ENCODE measurements around the gene DNASE1L2.

The DNASE1L2 gene

DNA sequence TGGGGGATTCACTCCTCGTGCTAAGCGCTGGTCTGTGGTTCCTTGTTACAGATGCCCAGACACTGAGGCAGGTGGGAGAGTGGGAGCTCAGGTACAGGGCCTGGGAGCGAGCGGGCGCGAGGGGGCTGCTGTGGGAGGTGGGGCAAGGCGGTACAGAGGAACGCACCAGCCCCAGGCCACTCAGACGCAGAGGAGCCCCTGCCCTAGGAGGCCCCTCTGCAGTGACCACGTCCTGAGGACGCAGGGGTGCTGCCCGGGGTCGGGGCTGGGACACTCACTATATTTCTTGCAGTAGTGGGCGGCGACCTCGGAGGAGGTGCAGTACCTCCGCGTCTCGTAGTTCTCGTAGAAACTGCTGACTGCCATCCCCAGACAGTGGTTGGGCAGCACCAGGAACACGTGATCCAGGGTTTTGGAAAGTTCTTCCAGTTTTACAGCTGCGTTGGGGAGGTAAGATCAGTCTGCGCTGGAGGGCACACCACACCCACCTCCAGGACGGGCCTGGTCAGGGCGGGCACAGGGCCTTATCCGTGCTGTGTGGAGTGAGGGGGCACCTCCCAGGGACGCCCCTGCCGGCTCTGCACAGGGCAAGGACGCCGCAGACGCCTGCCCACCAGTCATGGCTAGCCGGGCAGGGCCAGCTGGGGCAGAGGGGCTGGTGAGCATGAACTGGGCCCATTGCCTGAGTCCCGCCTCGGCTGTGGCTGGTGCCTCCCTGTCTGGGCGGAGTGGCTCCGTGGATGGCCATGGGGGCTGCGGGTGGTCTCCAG, 47.9 kb downstream of the DNASE1L2 start:
- in situ Hi-C loops (cut with MboI; ENCODE audit: low sequenced_read_pairs) = no loop called here

DNA sequence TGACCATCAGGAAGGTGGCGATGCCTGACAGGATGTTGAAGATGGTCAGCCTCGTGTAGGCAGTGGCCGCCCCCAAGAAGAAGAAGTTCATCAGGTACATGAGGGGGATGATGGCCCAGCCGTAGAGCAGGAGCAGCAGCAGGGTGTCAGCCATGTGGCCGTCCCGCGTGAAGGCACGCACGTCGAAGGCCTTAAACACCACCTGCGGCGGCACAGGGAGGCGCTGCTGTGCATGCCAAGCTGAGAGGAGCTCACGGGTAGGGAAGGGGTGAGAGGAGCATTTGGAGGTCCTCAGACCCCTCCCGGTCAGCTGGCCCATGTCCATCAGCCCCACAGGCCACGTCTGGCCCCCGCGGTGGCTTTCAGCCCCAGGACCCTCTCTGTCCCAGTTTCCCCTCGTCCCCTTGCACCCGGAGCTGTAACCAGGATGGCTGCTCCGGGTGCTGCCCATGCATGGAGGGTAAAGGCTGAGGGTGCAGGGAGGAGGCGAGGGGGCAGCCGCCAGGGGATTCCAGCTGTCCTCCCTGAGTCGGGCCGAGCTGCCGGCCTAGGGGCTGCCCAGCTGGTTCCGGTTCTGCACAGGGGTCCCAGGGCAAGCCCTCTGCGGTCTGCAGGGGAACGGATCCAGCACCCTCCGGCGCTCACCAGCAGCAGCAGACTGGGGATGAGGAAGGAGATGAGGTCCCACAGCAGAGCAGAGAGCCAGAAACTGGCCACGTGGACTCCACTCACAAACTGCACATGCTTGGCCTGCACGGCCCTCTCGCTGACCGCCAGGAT, 48.7 kb downstream of the DNASE1L2 start:
- in situ Hi-C loops (cut with MboI; ENCODE audit: low sequenced_read_pairs) = no loop called here

DNA sequence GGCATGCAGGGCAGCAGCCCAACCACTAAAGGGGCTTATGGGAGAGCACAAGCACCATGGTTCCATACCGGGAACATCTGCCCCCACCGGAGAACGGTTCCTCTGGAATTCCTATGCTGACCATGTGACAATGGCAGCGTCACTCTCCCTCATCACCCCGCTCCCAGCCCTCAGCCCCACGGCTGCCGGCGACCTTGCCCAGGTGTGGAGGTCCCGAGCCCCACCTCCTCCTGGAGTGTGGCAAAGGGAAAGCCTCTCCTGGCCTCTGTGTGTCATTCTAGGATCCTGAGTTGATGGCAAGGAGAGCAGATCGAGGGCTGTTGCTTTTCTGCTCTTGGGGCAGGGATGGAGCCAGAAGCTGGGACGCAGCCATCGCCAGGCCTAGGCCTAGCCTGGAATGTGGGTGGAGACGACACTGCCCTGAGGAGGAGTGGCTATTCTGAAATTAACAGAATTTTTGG, 49.5 kb downstream of the DNASE1L2 start:
- in situ Hi-C loops (cut with MboI; ENCODE audit: low sequenced_read_pairs) = no loop called here

DNA sequence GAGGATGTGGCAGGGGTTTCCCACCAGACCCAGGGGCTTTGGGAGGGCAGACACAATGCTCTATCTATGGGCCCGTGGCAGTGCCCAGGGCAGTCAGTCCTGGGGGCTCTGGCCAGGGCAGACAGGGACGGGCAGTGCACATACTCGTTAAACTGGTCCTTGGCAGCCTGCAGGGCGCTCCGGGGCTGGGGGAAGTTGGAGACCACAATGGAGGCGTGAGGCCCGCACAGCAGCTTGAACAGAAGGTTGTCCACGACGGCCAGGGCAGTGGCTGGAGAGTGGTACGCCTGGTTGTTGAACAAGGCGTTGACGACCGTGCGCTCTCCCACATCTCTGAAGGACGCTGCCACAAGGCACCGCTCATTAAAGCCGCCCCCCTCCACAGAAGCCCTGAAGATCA, 50.3 kb downstream of the DNASE1L2 start:
- in situ Hi-C loops (cut with MboI; ENCODE audit: low sequenced_read_pairs) = no loop called here

DNA sequence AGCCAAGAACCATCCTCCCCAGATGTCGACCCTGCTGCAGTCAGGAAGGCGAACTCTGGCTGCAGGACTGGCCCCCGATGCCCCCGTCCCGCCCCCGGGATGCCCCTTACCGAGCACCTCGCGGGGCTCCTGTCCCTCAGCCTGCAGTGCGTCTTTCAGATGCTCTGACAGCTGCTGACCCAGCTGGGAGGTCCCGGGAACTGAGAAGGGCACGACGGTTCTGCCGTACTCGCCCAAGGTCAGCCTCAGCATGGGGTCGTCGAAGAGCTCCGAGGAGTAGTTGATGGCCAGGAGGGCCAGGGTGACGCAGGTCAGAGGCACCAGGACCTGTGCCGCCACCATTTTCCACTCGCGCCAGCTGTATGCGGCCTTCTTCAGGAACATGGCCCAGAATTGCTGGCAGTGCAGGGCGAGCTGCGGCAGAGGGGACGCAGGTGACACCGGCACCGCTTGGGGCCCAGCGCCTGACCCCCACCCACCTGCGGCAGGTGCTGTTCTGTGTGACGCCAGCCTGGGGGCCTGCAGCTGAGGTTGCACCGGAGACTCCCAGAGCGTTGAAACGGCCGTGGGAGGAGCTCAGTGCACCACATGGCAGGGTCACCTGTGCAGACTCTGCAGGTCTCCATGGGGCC, 51.8 kb downstream of the DNASE1L2 start:
- in situ Hi-C loops (cut with MboI; ENCODE audit: low sequenced_read_pairs) = no loop called here
